GM18520 (cell line): ENCODE results near the gene TCL1B.
"Not testable (repeated sequence)": the region's sequence is repeated elsewhere in the genome, so short reads cannot be mapped to it uniquely, and the experiment has no call there.

Source experiments
- ATAC-seq: cut with Tn5 transposase; IDR thresholded peaks from one replicate; pipeline ENCODE4 v1.9.1; 2021; ENCODE audit not compliant: unreplicated experiment

TCL1B gene

GRCh38 chr14:95700221-95700976 is 14.2 kb downstream of the TCL1B start:
- ATAC-seq: no peak

GRCh38 chr14:95701846-95702221 is 15.6 kb downstream of the TCL1B start:
- ATAC-seq: no peak

GRCh38 chr14:95703341-95703740 is 17.1 kb downstream of the TCL1B start:
- no peak for ATAC-seq

- no peak for ATAC-seq
Measured at GRCh38 chr14:95703805-95704204, 17.6 kb downstream of the TCL1B start.

GRCh38 chr14:95705518-95705917 is 19.3 kb downstream of the TCL1B start:
- ATAC-seq: no peak

- ATAC-seq: no peak
Measured at GRCh38 chr14:95707327-95707726, 21.1 kb downstream of the TCL1B start.

- ATAC-seq: no peak
Measured at GRCh38 chr14:95710106-95710505, 23.9 kb downstream of the TCL1B start.

- ATAC-seq: no peak
Measured at GRCh38 chr14:95711476-95712176, 25.4 kb downstream of the TCL1B start.

- no peak for ATAC-seq
Measured at GRCh38 chr14:95712398-95712797, 26.2 kb downstream of the TCL1B start.

GRCh38 chr14:95713596-95714371 is 27.6 kb downstream of the TCL1B start, which contains the start of gene TCL1A:
Gene TCL1A, minus strand, starts transcription at chr14:95714125. Its CDS starts 59 bp downstream, at chr14:95714066.
- ATAC-seq: peak; percentile 44

- no peak for ATAC-seq
Measured at GRCh38 chr14:95722525-95723190, 36.4 kb downstream of the TCL1B start.

- peak; percentile 82 for ATAC-seq
Measured at GRCh38 chr14:95725685-95726336, 39.6 kb downstream of the TCL1B start.

- no peak for ATAC-seq
Measured at GRCh38 chr14:95727056-95727700, 41.0 kb downstream of the TCL1B start.

GRCh38 chr14:95729402-95730028 is 43.3 kb downstream of the TCL1B start:
- not testable (repeated sequence) for ATAC-seq

- no peak for ATAC-seq
Measured at GRCh38 chr14:95730126-95730525, 43.9 kb downstream of the TCL1B start.

GRCh38 chr14:95733212-95733611 is 47.0 kb downstream of the TCL1B start:
- ATAC-seq: no peak

- no peak for ATAC-seq
Measured at GRCh38 chr14:95739356-95739755, 53.1 kb downstream of the TCL1B start.

GRCh38 chr14:95741038-95741490 is 54.8 kb downstream of the TCL1B start:
- no peak for ATAC-seq

- no peak for ATAC-seq
Measured at GRCh38 chr14:95741781-95742180, 55.6 kb downstream of the TCL1B start.
